Right forelimb (tissue), 1 donor: ENCODE measurements around the gene ALAS1.
"Not testable (repeated sequence)": the region's sequence is repeated elsewhere in the genome, so short reads cannot be mapped to it uniquely, and the experiment has no call there.

ENCODE experiments used
- DNase-seq: peaks from one replicate; pipeline ENCODE4 v3.0.0-alpha.2; 2018

ALAS1 gene

GRCh38 chr3:52197842-52198625 is at the start of gene ALAS1:
Gene ALAS1 (plus strand): TSS chr3:52198160. CDS start chr3:52199242, 1,082 bp downstream.
- peak; percentile 96 for DNase-seq

GRCh38 chr3:52149021-52149420 is 48.9 kb upstream of the ALAS1 start:
- peak; percentile 33 for DNase-seq

- DNase-seq = no peak
Observed at GRCh38 chr3:52149726-52150125, 48.2 kb upstream of the ALAS1 start.

GRCh38 chr3:52150357-52150756 is 47.6 kb upstream of the ALAS1 start:
- no peak for DNase-seq

- DNase-seq = no peak
Observed at GRCh38 chr3:52150860-52151259, 47.1 kb upstream of the ALAS1 start.

GRCh38 chr3:52151991-52152390 is 46.0 kb upstream of the ALAS1 start:
- not testable (repeated sequence) for DNase-seq

- no peak for DNase-seq
Observed at GRCh38 chr3:52153389-52154096, 44.4 kb upstream of the ALAS1 start.

GRCh38 chr3:52154135-52155094 is 43.5 kb upstream of the ALAS1 start, which contains the start of gene POC1A:
Gene POC1A (minus strand): TSS chr3:52154423. CDS start chr3:52154372, 51 bp downstream.
- peak; percentile 96 for DNase-seq

GRCh38 chr3:52155912-52156311 is 42.0 kb upstream of the ALAS1 start:
- no peak for DNase-seq

GRCh38 chr3:52159503-52159902 is 38.5 kb upstream of the ALAS1 start:
- DNase-seq = no peak

- DNase-seq = no peak
Observed at GRCh38 chr3:52162250-52162872, 35.6 kb upstream of the ALAS1 start.

GRCh38 chr3:52167240-52167639 is 30.7 kb upstream of the ALAS1 start:
- no peak for DNase-seq

GRCh38 chr3:52170217-52170616 is 27.7 kb upstream of the ALAS1 start:
- not testable (repeated sequence) for DNase-seq

GRCh38 chr3:52171514-52172261 is 26.3 kb upstream of the ALAS1 start:
- no peak for DNase-seq

- DNase-seq = no peak
Observed at GRCh38 chr3:52172262-52172757, 25.6 kb upstream of the ALAS1 start.

- no peak for DNase-seq
Observed at GRCh38 chr3:52173101-52173500, 24.9 kb upstream of the ALAS1 start.

GRCh38 chr3:52174896-52175295 is 23.1 kb upstream of the ALAS1 start:
- DNase-seq = no peak

- no peak for DNase-seq
Observed at GRCh38 chr3:52175416-52176179, 22.4 kb upstream of the ALAS1 start.

- DNase-seq = no peak
Observed at GRCh38 chr3:52176180-52176752, 21.7 kb upstream of the ALAS1 start.
